Muscle of leg (tissue), 11 donors: ENCODE results near the gene GNG7. TPM values are rescaled to one million over a fixed set of nuclear protein-coding genes. Genes with fewer than 3 reads are reported as not detected.

Source experiments
- DNase-seq: peaks from one replicate; pipeline ENCODE4 v3.0.0; 2013
- H3K27ac ChIP-seq: one replicate; pipeline ENCODE4 v1.5.1; 2013; ENCODE audit warnings: mild to moderate bottlenecking, low read length, control low read depth
- H3K27me3 ChIP-seq: one replicate; pipeline ENCODE4 v1.6.1; 2013; ENCODE audit warnings: low read length; ENCODE audit not compliant: control insufficient read depth, insufficient read depth
- H3K36me3 ChIP-seq: one replicate; pipeline ENCODE4 v1.6.1; 2013; ENCODE audit warnings: low read length; ENCODE audit not compliant: control insufficient read depth, insufficient read depth
- H3K4me1 ChIP-seq: one replicate; pipeline ENCODE4 v1.6.1; 2013; ENCODE audit warnings: low read length; ENCODE audit not compliant: control insufficient read depth, insufficient read depth
- H3K4me3 ChIP-seq: one replicate; pipeline ENCODE4 v1.5.1; 2013; ENCODE audit warnings: low read length, control low read depth
- H3K9me3 ChIP-seq: replicated peaks from 2 replicates; pipeline ENCODE4 v1.6.1; 2013; ENCODE audit warnings: low read depth, low read length; ENCODE audit not compliant: control insufficient read depth
- WGBS: methylation state at CpG from one replicate; pipeline ENCODE4 v1.1.5; 2013; ENCODE audit warnings: missing lambda C conversion rate; ENCODE audit not compliant: insufficient coverage; 5-methylcytosine and 5-hydroxymethylcytosine counted together
- polyA plus RNA-seq, 8 donors: library from polyadenylated mRNA; unstranded; fragments of 120-200 nt; gene quantifications; one replicate each; pipeline versions ENCODE4 v1.2.1 to v1.2.3, GENCODE V29; 2013; ENCODE audit warnings: inconsistent platforms in 1 of 8, low replicate concordance in 1 of 8; ENCODE audit not compliant: insufficient read length in 8 of 8, insufficient read depth in 1 of 8
- total RNA-seq: library from RNA; stranded (reverse); fragments of 120-200 nt; gene quantifications from one replicate; pipeline ENCODE4 v1.2.4, GENCODE V29; 2013

Gene GNG7
- total and polyA plus RNA-seq, 9 donors, result 0.58 to 3.1 (median 2.7) TPM

GRCh38 chr19:2634960-2635359 is 67.5 kb downstream of the GNG7 start:
- peaks cover 8% of the 10 kb centered on the region for H3K27me3 ChIP-seq
- H3K4me3 ChIP-seq, result no peak overlapping the region
- peaks cover 7% of the 10 kb centered on the region for H3K4me1 ChIP-seq
- H3K27ac ChIP-seq, result no peak overlapping the region
- WGBS, result 80% methylated on average over 1 of the region's 9 CpGs
- no peak for DNase-seq
- H3K36me3 ChIP-seq, result no peaks in the 10 kb centered on the region
- peaks cover 16% of the 10 kb centered on the region for H3K9me3 ChIP-seq

DNA sequence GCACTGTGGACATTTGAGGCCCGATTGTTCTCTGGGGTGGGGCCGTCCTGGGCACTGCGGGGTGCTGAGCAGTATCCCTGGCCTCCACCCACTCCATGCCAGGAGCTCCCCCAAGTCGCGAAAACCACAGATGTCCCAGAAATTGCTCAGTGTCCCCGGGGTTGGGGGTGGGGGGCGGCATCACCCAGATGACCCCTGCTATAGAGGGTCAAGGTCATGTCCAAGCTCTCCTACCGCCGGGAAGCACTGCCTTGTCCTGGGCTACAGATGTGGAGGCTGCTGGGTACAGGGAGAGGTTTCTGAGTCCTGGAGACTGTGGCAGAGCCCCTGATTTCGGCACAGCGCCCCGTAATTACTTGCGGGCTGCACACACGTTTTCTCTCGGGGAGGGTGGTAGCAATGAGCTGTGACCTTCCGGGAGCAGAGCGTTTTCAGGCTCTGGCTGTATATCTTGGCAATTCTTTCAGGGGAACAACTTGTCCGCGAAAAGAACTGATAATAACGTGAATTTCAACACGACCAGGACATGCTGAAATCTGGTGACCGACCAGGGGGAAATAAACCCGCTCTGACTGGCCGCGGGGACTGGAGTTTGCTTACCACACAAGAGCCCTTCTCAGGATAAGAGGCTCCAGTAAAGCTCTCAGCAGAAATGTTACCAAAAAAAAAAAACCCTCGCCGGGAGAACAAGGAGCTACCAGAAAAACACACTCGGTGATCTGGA is 68.1 kb downstream of the GNG7 start:
- Histone ChIP-seq H3K36me3 (no peaks in the 10 kb centered on the region), H3K9me3 (peaks cover 16% of the 10 kb centered on the region), H3K27me3 (peaks cover 8% of the 10 kb centered on the region), H3K27ac (no peak overlapping the region), H3K4me1 (peaks cover 7% of the 10 kb centered on the region), H3K4me3 (no peak overlapping the region)
- no peak for DNase-seq
- 49% methylated on average over 20 of the region's 28 CpGs for WGBS

DNA sequence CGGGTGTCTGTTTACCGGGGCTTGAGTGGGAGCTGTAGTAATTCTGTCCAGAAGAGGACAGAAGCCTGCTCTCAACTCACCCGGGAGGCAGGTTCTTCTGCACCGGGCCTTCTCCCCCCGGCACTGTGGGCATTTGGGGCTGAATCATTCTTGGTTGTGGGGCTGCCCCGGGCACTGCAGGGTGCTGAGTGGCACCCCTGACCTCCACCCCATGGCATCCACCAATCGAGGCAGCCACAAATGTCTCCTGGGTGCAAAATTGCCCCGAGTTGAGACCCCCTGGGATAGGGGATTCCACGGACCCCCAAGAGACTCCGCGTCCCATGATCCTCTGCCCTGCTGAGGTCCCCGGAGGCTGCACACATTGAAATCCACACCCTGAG is 68.8 kb downstream of the GNG7 start:
- Histone ChIP-seq H3K9me3 (peaks cover 16% of the 10 kb centered on the region), H3K4me3 (no peak overlapping the region), H3K36me3 (no peaks in the 10 kb centered on the region), H3K27me3 (peaks cover 7% of the 10 kb centered on the region), H3K27ac (no peak overlapping the region), H3K4me1 (peaks cover 4% of the 10 kb centered on the region)
- WGBS, result 83% methylated on average over 6 of the region's 12 CpGs
- no peak for DNase-seq

DNA sequence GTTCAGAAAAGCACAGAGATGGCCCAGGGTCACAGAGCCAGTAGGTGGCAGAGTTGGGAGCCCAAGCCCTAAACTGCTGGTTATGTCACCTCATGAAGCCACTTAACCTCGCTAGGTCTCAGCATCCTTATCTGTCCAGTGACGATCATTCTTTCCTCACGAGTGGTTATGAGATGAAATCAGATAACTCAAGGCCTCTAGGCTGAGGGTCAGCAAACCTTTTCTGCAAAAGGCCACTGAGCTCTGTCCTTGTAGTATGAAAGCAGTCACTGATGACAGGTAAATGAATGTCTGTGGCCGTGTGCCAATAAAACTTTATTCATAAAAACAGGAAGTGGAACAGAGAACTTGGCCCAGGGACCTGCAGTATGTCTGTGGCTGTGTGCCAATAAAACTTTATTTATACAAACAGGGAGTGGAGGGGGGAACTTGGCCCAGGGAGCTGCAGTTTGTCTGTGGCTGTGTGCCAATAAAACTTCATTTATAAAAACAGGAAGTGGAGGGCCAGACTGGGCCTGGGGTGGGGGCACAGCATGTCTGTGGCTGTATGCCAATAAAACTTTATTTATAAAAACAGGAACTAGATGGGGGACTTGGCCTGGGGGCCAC is 71.2 kb downstream of the GNG7 start:
- WGBS, result no CpG with 5 or more reads among the region's 4 CpGs
- peak; percentile 28 for DNase-seq
- Histone ChIP-seq H3K4me3 (no peak overlapping the region), H3K36me3 (no peaks in the 10 kb centered on the region), H3K9me3 (peaks cover 16% of the 10 kb centered on the region), H3K27me3 (peaks cover 5% of the 10 kb centered on the region), H3K27ac (no peak overlapping the region), H3K4me1 (peaks cover 8% of the 10 kb centered on the region)

GRCh38 chr19:2630352-2631001 is 72.0 kb downstream of the GNG7 start:
- Histone ChIP-seq H3K4me3 (no peak overlapping the region), H3K4me1 (peaks cover 8% of the 10 kb centered on the region), H3K27ac (peak overlapping the region; percentile 33), H3K36me3 (no peaks in the 10 kb centered on the region), H3K27me3 (peaks cover 5% of the 10 kb centered on the region), H3K9me3 (peaks cover 16% of the 10 kb centered on the region)
- no peak for DNase-seq
- 100% methylated on average over 1 of the region's 6 CpGs for WGBS

DNA sequence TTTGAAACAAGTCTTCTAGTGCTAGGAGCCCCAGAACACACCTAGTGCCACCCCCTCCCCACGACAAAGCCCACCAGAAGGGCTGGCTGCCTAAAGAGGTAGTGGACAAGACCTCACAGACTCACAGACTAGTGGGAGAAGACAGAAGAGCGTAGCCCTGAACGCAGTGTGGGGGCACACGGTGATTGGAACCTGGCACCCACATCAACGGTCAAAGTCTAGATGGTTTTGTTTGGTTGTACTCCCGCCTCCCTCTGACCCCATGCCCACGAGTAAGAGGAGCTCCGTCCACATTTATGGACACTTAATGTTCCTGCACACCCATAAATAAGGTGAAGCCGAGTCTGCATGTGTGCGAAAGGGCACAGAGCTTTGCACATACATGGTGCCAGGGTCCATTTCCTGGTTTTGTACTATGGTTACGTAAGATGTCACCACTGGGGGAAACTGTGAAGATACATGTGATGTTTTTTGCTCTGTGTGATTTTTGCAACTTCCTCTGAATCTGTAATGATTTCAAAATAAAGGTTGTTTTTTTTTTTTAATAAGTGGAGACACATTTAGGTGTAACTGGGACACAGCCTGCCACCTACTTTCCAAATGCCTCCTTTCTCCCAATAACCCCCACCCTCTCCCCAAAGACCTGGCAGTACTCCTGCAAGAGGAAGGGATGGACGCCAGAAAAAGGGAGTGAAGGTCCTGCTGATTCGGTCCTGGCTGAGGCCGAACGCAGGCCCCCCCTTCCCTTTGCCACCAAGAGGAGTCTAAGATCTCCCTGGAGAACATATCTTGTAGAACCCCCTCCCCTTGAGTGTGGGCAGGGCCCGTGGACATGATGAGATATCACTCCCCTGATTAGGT is 72.8 kb downstream of the GNG7 start:
- H3K4me3 ChIP-seq, result no peak overlapping the region
- H3K4me1 ChIP-seq, result peaks cover 8% of the 10 kb centered on the region
- 79% methylated on average over 3 of the region's 16 CpGs for WGBS

DNA sequence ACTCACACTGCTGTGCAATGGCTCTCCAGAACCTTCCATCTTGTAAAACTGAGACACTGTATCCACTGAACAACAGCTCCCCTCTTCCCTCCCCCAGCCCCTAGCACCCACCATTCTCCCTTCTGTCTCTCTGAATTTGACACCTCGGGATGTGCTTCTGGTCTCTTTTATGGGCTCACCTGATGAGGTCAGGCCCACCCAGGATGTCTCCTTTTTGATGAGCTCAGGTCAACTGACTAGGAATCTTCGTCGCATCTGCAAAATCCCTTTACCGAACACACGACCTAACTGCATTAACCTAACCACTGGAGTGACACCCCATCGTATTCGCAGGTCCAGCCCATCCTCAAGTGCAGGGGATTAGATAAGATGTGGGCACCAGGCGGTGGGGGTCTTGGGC is 73.9 kb downstream of the GNG7 start:
- Histone ChIP-seq H3K9me3 (peaks cover 16% of the 10 kb centered on the region), H3K4me1 (peaks cover 8% of the 10 kb centered on the region), H3K36me3 (no peaks in the 10 kb centered on the region), H3K27me3 (peaks cover 3% of the 10 kb centered on the region), H3K4me3 (no peak overlapping the region), H3K27ac (no peak overlapping the region)
- 94% methylated on average over 6 of the region's 8 CpGs for WGBS
- DNase-seq, result no peak

More for the DNA sequence above, 72.8 kb downstream of the GNG7 start:
- H3K36me3 ChIP-seq, result no peaks in the 10 kb centered on the region
- H3K27ac ChIP-seq, result peak overlapping the region; percentile 33
- H3K27me3 ChIP-seq, result peaks cover 5% of the 10 kb centered on the region
- DNase-seq, result peak; percentile 60
- peaks cover 16% of the 10 kb centered on the region for H3K9me3 ChIP-seq

GRCh38 chr19:2627855-2628254 is 74.6 kb downstream of the GNG7 start:
- Histone ChIP-seq H3K36me3 (no peaks in the 10 kb centered on the region), H3K27me3 (peaks cover 3% of the 10 kb centered on the region), H3K4me3 (no peak overlapping the region), H3K27ac (no peak overlapping the region), H3K9me3 (peaks cover 16% of the 10 kb centered on the region), H3K4me1 (peaks cover 8% of the 10 kb centered on the region)
- WGBS, result 71% methylated on average over 1 of the region's 7 CpGs
- DNase-seq, result no peak

DNA sequence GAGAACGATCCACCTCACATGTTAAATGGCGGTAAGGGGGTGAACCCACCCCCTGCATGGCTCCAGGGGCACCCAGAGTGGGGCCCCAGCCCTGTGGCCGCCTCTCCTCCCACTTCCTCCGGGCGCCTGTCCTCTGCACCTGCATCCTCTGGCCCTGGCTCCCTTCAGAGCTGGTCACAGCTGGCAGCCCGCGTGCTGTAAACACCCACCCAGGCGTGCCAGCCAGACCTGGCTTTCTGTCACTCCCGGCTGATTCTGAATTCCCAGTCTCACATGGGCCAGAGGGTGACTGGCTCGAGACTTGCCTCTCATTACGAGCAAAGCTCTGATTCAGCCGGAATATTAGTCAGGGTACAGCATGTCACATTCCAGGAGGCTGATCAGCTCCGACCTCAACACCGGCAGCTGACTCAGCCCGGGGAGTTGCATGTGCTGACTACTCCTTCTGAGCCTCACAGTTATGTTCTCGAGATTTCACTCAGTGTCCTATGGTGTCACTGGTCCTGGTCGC is 75.1 kb downstream of the GNG7 start:
- H3K27me3 ChIP-seq, result peaks cover 3% of the 10 kb centered on the region
- no peak overlapping the region for H3K27ac ChIP-seq
- H3K36me3 ChIP-seq, result no peaks in the 10 kb centered on the region
- peak; percentile 47 for DNase-seq
- WGBS, result 43% methylated on average over 15 of the region's 17 CpGs
- H3K4me3 ChIP-seq, result no peak overlapping the region
- H3K9me3 ChIP-seq, result peaks cover 16% of the 10 kb centered on the region
- H3K4me1 ChIP-seq, result peaks cover 8% of the 10 kb centered on the region
